Measurements from ENCODE around the gene KCNQ1OT1.

The KCNQ1OT1 gene

GRCh38 chr11:2665526-2666400 lies 34.0 kb downstream of the KCNQ1OT1 start:
- DNase-seq = no peak

GRCh38 chr11:2664791-2665525 lies 34.8 kb downstream of the KCNQ1OT1 start:
- no peak for DNase-seq

GRCh38 chr11:2664376-2664775 lies 35.4 kb downstream of the KCNQ1OT1 start:
- no peak for DNase-seq

- no peak for DNase-seq
Observed at GRCh38 chr11:2663915-2664314, 35.9 kb downstream of the KCNQ1OT1 start.

- DNase-seq = no peak
Observed at GRCh38 chr11:2663506-2663905, 36.3 kb downstream of the KCNQ1OT1 start.

GRCh38 chr11:2662430-2663299 lies 37.1 kb downstream of the KCNQ1OT1 start:
- DNase-seq = no peak

- no peak for DNase-seq
Observed at GRCh38 chr11:2662024-2662312, 37.8 kb downstream of the KCNQ1OT1 start.

- DNase-seq = no peak
Observed at GRCh38 chr11:2661173-2662023, 38.4 kb downstream of the KCNQ1OT1 start.

- DNase-seq = no peak
Observed at GRCh38 chr11:2660357-2660939, 39.3 kb downstream of the KCNQ1OT1 start.

GRCh38 chr11:2657697-2658284 lies 42.0 kb downstream of the KCNQ1OT1 start:
- no peak for DNase-seq

GRCh38 chr11:2656859-2657258 lies 42.9 kb downstream of the KCNQ1OT1 start:
- DNase-seq = no peak

- peak; percentile 40 for DNase-seq
Observed at GRCh38 chr11:2655834-2656622, 43.8 kb downstream of the KCNQ1OT1 start.

GRCh38 chr11:2655016-2655719 lies 44.6 kb downstream of the KCNQ1OT1 start:
- no peak for DNase-seq

GRCh38 chr11:2653930-2654739 lies 45.7 kb downstream of the KCNQ1OT1 start:
- DNase-seq = peak; percentile 22

GRCh38 chr11:2653198-2653551 lies 46.6 kb downstream of the KCNQ1OT1 start:
- no peak for DNase-seq

- DNase-seq = no peak
Observed at GRCh38 chr11:2652333-2653197, 47.2 kb downstream of the KCNQ1OT1 start.

GRCh38 chr11:2651826-2652271 lies 47.9 kb downstream of the KCNQ1OT1 start:
- DNase-seq = no peak

GRCh38 chr11:2651054-2651617 lies 48.7 kb downstream of the KCNQ1OT1 start:
- no peak for DNase-seq
